NCI-H2081 treated with DMSO at 0.1 percent for 48 hours (cell line): Measurements from ENCODE around the gene PVALEF.
A peak's percentile ranks its signal among the peaks of the same experiment; 100 is the strongest.

ENCODE experiments used
- DNase-seq: peaks from one replicate; lab custom pipeline; 2025; lab: John Stamatoyannopoulos, UW

Gene PVALEF

DNA sequence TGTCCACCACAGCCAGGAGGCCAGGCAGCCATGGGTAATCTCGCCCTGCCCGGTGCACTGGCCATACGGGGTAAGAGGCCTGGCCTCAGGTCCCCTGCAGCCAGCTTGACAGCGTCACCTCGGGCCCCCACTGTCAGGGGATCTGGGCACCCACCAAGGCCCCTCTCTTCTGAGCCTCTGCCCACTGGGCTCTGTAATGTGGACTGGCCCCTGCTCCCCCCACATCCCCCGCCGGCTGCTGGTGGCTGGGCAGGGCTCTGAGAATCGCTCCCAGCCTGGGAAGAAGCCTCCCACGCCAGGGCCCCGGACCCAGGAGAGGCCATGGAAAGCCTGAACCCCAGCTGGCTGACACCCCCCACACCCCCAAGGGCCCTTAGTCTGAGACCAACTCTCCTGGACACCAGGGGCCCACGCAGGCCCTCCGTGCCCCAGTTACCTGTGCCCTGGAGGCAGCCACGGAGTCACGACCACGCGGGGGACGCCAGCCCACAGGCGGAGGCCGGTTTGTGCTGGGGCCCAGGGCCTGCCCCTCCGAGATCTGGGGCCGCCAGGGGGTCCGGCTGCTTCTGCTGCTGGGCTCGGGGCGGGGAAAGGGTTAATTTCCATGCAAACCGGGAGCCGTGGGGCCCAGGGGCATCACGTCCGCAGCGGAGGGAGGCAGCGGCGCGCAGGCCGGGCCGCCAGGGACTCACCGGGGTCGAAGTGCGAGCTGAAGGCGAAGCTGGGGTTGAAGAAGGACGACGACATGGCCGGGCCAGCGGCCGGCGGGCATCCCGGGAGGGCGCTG is at the start of gene PVALEF:
Gene PVALEF (plus strand): TSS at position 262 of the 787 bp plus-strand sequence. CDS start 15,720 bp downstream, outside the sequence.
- DNase-seq, result no peak

DNA sequence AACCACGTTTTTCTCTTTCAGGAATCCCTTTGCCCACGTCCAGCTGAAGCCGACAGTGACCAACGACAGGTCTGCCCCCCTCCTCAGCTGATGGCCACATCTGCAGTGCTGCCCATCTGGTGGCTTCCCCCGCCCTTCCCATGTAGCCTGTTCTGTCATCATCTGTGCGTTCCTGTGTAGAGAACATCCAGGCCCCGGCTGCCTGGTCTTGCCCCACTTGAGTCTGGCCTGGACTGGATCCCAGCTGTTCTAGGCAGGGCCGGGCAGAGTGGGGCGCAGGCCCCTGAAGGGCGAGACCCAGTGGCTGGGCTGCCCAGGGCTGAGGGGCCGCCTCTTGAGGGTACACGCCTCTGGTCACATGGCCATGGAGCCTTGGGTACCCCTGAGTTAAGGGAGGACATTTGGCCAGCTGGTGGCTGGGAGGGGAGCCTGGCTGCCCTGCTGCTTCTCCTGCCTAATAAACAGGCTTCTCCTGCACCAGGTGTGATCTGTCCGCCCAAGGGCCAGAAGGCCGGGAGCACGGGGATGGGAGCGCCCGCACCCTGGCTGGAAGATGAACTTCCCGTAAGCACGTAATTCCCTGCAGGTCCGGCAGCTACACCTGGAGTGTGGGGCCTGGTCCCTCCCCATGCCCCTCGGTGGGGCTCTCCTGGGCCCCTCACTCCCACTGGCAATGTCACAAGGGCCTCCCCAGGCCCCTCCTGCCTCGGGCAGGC is 49.4 kb upstream of the PVALEF start:
- no peak for DNase-seq

GRCh38 chr17:81116704-81117103 is 48.6 kb upstream of the PVALEF start:
- no peak for DNase-seq

- no peak for DNase-seq
Measured at GRCh38 chr17:81117672-81118198, 47.6 kb upstream of the PVALEF start.

- DNase-seq, result no peak
Measured at GRCh38 chr17:81118308-81119221, 46.7 kb upstream of the PVALEF start.

GRCh38 chr17:81119223-81120148 is 45.8 kb upstream of the PVALEF start:
- peak; percentile 74 for DNase-seq

DNA sequence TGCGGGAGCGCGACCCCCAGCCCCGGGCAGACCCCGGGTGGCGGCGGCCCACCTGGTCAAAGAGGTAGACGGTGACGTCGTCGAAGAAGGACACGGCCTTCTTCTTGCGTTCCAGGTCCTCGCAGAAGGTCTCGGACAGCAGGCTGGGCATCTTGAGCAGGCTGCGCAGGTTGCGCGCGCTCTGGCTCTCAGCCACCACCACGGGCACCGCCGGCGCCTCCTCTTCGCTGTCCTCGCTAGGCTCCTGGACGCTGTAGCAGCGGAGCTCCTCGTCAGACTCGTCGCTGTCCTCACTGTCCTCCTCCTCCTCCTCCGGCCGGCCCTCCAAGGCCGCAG is 45.2 kb upstream of the PVALEF start:
- DNase-seq, result no peak

DNA sequence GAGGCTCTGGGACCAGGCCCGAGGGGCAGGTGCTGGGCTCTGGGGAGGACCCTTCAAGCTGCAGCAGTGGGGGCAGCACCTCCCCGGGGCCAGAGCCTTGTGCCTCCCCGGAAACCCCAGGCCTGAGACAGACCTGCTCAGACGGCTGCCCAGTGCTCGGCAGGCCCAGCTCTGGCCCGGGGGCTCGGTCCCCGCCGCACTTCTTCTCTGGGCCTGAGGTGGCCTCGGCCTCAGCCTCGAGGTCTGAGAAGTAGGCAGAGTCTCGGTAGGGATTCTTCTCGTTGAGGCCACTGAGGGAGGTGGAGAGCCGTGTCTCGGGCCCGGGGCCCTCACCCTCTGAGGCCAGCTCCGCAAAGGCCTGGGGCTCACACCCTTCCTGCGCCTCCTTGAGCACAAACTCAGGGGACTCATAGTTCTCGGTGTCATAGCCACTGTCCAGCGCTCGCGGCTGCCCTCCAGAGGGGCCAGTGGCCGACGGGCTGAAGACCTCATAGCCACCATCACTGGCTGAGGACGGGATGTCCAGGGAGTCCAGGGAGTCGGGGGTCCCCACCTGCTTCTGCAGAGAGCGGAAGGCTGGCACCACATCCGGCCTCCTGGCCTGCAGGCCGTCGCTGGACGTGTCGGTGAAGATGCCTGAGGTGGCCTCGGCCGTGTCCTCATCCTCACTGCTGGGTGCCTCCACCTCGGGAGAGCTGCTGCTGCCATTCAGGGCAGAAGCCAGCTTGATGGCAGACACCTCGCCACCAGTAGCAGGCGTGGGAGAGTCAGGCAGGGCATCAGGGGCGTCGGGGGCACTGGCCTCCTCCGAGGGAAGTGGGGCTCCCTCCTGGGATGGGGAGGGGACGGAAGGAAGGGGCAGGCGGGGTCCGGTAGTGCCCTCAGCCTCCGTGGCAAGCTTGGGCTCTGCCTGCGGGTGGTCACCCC is 44.3 kb upstream of the PVALEF start:
- DNase-seq, result no peak

DNA sequence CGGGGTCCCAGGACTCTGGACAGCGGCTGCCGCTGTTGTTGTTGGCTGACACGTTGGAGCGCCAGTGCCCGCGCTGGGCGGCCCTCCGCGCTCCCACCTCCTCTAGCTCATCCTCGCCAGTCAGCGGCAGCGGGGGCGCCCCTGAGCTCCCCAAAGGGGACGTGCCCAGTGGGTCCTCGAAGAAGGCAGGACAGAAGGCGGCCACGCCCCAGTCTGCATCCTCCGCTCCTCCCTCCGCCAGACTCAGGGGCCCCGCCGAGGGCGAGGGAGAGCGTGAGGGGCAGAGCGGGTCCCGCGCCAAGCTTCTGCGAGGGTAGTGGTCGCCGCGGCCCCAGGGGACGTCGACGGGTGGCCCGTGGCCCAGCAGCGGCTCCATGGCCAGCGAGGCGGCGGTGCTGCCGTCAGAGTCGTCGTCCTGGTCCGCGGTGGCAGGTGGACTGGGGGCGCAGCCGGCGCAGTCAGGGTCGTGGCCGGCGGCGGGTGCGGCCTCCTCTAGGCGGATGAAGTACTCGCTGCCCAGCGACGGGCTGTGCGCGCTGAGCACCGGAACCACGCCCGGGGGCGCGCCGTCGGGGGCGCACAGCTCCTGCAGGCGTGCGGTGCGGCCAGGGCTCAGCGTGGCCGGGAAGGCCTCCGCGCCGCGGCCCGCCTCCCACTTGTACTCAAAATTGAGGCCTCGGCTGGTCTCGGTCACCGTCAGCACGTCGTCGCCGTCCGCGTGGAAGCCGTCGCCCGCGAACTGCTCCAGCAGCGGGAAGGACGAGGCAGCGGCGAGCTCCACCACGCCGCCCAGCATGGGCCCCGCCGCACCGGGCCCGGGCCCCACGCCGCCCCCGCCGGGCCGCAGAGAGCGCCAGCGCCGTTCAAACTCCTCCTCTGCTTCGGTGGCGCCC is 43.2 kb upstream of the PVALEF start:
- no peak for DNase-seq

DNA sequence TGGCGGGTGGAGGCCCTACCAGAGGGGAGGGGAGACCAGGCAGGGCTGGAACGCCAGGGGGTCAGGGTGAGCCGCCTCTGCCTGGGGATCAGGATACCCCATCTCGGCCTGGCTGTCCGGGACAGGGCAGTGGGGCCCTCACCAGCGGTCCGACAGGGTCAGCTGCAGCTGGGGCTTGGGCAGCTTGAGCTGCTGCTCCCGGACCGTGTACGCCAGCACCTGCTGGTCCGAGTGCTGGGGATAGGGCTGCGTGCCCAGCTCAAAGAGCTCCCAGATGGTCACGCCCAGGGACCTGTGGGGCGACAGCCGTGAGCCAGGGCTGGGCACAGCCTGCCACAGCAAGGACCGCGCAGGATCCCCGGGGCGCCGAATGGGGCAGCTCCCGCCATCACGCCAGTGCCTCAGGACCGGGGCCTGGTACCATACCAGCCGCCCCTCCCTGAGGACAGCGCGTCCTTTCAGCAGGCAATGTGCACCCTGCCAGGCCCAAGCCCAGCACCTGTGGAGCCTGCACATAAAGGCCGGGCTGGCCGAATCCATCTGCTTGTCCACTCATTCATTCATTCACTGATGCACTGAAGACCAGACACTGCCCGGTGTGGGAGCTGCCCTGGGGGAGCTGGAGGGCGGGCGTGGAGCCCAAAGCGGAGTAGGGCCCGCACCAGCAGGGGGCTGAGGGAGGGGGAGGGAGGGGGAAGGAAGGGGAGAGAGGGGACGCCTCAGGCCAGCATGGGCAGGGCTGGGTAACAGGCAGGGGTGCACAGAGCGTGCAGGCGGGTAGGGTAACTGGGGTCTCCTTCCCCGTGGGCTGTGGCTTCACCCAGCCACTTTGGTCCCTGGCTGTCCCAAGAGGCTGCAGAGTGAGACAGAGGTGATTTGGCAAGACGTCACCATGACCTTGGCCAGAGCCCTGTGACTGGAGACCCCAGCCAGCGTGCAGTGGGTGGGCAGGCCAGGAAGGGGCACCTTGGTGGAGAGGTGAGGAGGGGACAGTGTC is 42.0 kb upstream of the PVALEF start:
- no peak for DNase-seq

DNA sequence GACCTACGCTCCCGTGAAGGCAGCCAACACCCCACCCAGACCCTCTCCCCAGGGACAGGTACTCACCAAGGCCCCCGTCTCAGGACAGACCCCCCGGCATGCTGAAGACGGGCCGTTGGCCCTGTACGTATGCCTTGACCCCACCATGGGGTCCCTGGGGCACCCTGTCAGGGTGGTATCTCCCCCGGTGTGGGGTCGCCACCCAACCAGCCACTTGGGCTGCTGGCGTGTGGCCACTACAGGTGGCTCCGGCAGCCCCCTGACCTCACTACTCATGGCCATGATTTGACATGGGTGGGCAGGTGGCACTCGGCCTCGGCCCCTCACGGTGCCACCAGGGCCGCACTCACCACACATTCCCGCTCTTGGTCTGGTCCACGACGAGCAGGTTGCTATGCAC is 40.9 kb upstream of the PVALEF start:
- no peak for DNase-seq

- no peak for DNase-seq
Measured at GRCh38 chr17:81125573-81126081, 39.7 kb upstream of the PVALEF start.

GRCh38 chr17:81126281-81127132 is 38.8 kb upstream of the PVALEF start:
- DNase-seq, result no peak

DNA sequence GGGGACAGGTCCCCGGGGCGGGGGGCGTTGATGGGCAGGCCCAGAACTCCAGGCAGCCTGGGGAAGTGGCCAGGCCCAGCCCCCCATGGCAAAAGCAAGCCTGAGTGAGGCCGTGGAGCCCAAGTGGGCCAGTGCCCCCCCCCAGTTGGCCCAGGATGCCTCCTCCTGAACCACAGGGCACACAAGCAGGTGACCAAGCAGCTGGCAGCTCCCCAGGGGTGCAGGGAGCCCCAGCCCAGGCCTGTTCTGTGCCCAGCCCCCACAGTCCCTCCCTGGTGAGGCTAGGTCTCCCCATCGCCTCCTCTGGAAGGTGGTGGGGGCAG is 38.2 kb upstream of the PVALEF start:
- no peak for DNase-seq

DNA sequence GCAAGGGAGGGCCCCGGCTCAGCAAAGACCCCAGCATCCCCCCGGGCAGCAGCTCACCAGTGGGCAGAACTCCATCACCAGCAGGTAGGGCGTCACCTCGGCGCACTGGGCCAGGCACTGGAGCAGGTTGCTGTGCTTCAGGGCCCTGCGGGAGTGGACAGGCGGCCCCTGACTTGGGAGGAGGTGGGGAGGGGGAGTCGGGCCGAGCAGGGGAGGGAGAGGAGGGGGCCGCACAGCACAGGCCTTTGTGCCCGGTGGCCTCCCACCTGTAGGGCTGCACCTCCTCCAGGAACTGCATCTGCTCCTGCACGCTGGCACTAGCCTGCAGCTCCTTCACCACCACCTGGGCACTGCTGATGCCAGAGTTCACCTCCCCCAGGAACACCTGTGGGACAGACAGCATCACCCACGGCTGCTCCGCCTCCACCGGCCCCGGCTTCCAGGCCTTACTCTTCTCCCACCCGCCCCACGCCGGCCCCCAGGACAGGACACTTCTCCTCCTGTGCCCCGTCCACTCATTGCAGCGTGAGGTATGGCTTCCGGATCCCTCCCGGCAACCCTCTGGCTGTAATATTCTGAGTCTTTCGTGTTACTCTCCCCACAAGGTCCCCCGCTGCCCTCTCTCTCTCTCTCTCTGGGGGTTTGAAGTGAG is 37.7 kb upstream of the PVALEF start:
- DNase-seq, result no peak

DNA sequence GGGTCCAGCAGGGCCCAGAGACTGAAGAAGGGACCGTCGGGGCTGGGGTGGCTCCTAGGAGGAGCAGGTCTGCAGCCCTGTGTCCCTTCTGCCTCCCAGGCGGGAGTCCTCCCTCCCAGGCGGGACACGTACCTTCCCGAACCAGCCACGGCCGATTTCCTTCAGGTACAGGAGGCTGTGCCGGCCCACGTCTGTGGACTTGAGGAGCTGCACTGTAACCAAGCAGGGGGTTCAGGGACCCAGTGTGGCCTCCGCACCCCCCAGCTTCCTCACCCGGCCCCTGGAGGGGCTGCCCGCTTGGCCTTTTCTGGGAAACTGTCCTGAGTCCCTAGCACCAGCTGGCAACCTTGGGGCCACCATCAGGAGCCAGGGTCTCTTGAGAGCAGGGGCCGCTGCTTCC is 37.0 kb upstream of the PVALEF start:
- DNase-seq, result no peak
